ENCODE results near the gene LPP.

GRCh38 chr3:188299068-188299467, 145.1 kb downstream of the LPP start:
- TF ChIP-seq, protein P1, sequence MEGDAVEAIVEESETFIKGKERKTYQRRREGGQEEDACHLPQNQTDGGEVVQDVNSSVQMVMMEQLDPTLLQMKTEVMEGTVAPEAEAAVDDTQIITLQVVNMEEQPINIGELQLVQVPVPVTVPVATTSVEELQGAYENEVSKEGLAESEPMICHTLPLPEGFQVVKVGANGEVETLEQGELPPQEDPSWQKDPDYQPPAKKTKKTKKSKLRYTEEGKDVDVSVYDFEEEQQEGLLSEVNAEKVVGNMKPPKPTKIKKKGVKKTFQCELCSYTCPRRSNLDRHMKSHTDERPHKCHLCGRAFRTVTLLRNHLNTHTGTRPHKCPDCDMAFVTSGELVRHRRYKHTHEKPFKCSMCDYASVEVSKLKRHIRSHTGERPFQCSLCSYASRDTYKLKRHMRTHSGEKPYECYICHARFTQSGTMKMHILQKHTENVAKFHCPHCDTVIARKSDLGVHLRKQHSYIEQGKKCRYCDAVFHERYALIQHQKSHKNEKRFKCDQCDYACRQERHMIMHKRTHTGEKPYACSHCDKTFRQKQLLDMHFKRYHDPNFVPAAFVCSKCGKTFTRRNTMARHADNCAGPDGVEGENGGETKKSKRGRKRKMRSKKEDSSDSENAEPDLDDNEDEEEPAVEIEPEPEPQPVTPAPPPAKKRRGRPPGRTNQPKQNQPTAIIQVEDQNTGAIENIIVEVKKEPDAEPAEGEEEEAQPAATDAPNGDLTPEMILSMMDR (IDR thresholded peaks at IDR 0.05; ENCODE audit: borderline replicate concordance, extremely low read depth, low read length, poor library complexity, severe bottlenecking): no peak
- no peak for TF ChIP-seq EZH2 (IDR thresholded peaks at IDR 0.05; ENCODE audit: borderline replicate concordance, low read depth, low read length, severe bottlenecking)

All from DND-41 (cell line).